Stomach (tissue), 4 donors: ENCODE results near the gene PDZD11.

Experiments
- EP300 ChIP-seq: sonication (generic); formaldehyde crosslinking; IDR thresholded peaks from one replicate; pipeline ENCODE4 v1.6.1; 2017; ENCODE audit warnings: antibody characterized with exemption
- POLR2A ChIP-seq, 4 donors: fragments of 450-650 bp; IDR thresholded peaks; one replicate each; pipeline ENCODE4 v1.6.1; 2016; ENCODE audit warnings: antibody characterized with exemption in 4 of 4, control low read depth in 2 of 4, mild to moderate bottlenecking in 1 of 4, moderate library complexity in 1 of 4
- TF ChIP-seq, protein P1 (sequence below), 7 experiments: fragments of 450-650 bp in 4 of 7; fragments of 200-600 bp in 3 of 7; sonication (generic) in 3 of 7; IDR thresholded peaks; one replicate each; pipeline ENCODE4 v1.5.1; 2016 to 2019; ENCODE audit warnings: antibody characterized with exemption in 7 of 7, control low read depth in 2 of 7, mild to moderate bottlenecking in 1 of 7

DNA sequence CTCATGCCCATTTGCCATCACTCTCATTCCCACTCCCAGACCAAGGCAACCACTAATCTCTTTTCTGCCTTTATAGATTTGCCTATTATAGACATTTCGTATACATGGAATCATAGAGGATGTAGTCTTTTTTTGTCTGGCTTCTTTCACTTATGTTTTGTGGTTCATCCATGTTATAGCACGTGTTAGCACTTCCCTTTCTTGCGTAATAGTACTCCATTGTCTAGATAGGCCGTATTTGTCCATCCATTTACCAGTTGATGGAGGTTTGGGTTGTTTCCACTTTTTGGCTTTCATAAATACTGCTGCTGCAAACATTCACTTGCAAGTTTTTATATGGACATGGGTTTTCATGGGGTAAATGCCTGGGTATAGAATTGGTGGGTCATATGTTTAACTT lies 48.6 kb upstream of the PDZD11 start:
- TF ChIP-seq, protein P1, sequence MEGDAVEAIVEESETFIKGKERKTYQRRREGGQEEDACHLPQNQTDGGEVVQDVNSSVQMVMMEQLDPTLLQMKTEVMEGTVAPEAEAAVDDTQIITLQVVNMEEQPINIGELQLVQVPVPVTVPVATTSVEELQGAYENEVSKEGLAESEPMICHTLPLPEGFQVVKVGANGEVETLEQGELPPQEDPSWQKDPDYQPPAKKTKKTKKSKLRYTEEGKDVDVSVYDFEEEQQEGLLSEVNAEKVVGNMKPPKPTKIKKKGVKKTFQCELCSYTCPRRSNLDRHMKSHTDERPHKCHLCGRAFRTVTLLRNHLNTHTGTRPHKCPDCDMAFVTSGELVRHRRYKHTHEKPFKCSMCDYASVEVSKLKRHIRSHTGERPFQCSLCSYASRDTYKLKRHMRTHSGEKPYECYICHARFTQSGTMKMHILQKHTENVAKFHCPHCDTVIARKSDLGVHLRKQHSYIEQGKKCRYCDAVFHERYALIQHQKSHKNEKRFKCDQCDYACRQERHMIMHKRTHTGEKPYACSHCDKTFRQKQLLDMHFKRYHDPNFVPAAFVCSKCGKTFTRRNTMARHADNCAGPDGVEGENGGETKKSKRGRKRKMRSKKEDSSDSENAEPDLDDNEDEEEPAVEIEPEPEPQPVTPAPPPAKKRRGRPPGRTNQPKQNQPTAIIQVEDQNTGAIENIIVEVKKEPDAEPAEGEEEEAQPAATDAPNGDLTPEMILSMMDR (IDR thresholded peaks at IDR 0.05), result no peak
- TF ChIP-seq POLR2A (IDR thresholded peaks at IDR 0.05) (no peak), EP300 (no peak)
